ENCODE data around the gene SMTNL2. TPM values are rescaled to one million over a fixed set of nuclear protein-coding genes. Genes with fewer than 3 reads are reported as not detected.

The SMTNL2 gene
- total and polyA plus RNA-seq, 9 of the 15 experiments (the other 6 are each of a cell fraction or from before 2014, with no cell fraction given), result not detected

DNA sequence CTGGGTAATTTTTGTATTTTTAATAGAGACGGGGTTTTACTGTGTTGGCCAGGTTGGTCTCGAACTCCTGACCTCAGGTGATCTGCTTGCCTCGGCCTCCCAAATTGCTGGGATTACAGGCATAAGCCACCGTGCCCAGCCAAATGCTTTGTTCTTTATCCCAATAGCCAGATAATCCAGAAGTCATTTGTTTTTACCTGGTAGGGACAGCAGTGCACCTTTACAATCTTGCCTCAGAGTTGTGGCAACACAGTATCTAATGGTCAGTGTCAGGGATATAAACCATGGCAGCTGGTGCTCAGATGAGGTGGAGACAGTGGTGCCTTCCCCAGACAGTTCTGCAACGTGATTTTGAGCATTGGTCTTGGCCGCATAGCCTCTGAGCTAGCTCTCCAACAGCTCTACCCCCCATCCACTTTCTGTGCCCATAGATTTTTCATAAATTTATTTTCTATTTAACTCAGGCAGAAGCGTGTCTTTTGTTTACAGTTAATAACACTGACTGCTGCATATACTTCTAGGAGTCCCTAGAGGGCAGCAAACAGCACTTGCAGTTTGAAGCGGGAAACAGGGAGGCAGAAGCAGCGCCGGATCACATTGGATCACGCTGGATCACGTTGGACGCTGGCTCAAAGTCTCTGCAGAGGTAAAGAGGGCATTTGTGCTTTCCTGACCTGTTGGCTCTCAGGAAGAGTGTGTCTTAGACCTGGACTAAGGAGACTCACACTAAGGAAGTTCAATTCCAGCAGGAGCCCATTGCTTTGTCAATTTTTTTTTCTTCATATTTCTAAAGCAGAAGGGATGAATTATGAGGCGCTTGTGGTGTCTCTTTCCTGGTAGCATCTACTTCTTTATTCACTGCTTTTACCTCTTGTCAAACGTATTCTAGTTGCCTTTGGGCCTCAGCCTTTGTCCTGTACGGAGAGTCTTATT lies 18.9 kb upstream of the SMTNL2 start (continued):
- TF ChIP-seq, protein P1, sequence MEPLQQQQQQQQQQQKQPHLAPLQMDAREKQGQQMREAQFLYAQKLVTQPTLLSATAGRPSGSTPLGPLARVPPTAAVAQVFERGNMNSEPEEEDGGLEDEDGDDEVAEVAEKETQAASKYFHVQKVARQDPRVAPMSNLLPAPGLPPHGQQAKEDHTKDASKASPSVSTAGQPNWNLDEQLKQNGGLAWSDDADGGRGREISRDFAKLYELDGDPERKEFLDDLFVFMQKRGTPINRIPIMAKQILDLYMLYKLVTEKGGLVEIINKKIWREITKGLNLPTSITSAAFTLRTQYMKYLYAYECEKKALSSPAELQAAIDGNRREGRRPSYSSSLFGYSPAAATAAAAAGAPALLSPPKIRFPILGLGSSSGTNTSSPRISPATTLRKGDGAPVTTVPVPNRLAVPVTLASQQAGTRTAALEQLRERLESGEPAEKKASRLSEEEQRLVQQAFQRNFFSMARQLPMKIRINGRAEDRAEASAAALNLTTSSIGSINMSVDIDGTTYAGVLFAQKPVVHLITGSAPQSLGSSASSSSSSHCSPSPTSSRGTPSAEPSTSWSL (CRISPR knock-in tag; IDR thresholded peaks at IDR 0.05; ENCODE audit: borderline replicate concordance), result no peak
- TF ChIP-seq, protein P2, sequence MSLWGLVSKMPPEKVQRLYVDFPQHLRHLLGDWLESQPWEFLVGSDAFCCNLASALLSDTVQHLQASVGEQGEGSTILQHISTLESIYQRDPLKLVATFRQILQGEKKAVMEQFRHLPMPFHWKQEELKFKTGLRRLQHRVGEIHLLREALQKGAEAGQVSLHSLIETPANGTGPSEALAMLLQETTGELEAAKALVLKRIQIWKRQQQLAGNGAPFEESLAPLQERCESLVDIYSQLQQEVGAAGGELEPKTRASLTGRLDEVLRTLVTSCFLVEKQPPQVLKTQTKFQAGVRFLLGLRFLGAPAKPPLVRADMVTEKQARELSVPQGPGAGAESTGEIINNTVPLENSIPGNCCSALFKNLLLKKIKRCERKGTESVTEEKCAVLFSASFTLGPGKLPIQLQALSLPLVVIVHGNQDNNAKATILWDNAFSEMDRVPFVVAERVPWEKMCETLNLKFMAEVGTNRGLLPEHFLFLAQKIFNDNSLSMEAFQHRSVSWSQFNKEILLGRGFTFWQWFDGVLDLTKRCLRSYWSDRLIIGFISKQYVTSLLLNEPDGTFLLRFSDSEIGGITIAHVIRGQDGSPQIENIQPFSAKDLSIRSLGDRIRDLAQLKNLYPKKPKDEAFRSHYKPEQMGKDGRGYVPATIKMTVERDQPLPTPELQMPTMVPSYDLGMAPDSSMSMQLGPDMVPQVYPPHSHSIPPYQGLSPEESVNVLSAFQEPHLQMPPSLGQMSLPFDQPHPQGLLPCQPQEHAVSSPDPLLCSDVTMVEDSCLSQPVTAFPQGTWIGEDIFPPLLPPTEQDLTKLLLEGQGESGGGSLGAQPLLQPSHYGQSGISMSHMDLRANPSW (CRISPR knock-in tag; IDR thresholded peaks at IDR 0.05), result no peak
- TF ChIP-seq BCOR (IDR thresholded peaks at IDR 0.05), result no peak
- TF ChIP-seq SREBF1 (IDR thresholded peaks at IDR 0.05; ENCODE audit: borderline replicate concordance, low read depth, low read length), result no peak
- TF ChIP-seq TCF7L2 (IDR thresholded peaks at IDR 0.05; ENCODE audit: low read depth, low read length), result no peak
- TF ChIP-seq MTF1 (CRISPR knock-in tag; IDR thresholded peaks at IDR 0.05; ENCODE audit: borderline replicate concordance), result no peak
- no peak for TF ChIP-seq ASH1L (IDR thresholded peaks at IDR 0.05; ENCODE audit: borderline replicate concordance, low read depth, partially characterized antibody)
- no peak for TF ChIP-seq ZNF224 (CRISPR knock-in tag; IDR thresholded peaks at IDR 0.05)
- TF ChIP-seq NRF1 (conservative IDR thresholded peaks at IDR 0.05 in 1 of 2, IDR thresholded peaks at IDR 0.05 in 1 of 2), result 0 out of 4 replicates have a peak, but pooled peaks of 1 of the 2 experiments have one; percentile 13
- TF ChIP-seq, protein P3, sequence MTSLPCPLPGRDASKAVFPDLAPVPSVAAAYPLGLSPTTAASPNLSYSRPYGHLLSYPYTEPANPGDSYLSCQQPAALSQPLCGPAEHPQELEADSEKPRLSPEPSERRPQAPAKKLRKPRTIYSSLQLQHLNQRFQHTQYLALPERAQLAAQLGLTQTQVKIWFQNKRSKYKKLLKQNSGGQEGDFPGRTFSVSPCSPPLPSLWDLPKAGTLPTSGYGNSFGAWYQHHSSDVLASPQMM (CRISPR knock-in tag; IDR thresholded peaks at IDR 0.05), result no peak
- no peak for TF ChIP-seq FOXK1 (CRISPR knock-in tag; IDR thresholded peaks at IDR 0.05; ENCODE audit: borderline replicate concordance)
- TF ChIP-seq, protein P4, sequence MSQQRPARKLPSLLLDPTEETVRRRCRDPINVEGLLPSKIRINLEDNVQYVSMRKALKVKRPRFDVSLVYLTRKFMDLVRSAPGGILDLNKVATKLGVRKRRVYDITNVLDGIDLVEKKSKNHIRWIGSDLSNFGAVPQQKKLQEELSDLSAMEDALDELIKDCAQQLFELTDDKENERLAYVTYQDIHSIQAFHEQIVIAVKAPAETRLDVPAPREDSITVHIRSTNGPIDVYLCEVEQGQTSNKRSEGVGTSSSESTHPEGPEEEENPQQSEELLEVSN (IDR thresholded peaks at IDR 0.05; ENCODE audit: borderline replicate concordance in 1 of 2, extremely low read depth in 1 of 2, insufficient read depth in 1 of 2, insufficient read length in 1 of 2, low read depth in 1 of 2, low read length in 1 of 2, poor library complexity in 1 of 2, severe bottlenecking in 1 of 2), result peak; percentile 89 to 95
- TF ChIP-seq BRD9 (IDR thresholded peaks at IDR 0.05; ENCODE audit: low read depth, partially characterized antibody), result peak; percentile 90
- TF ChIP-seq SMC3 (conservative IDR thresholded peaks at IDR 0.05; ENCODE audit: insufficient read depth, low read depth, low read length), result 0 out of 2 replicates have a peak, but pooled peaks have one; percentile 37
- TF ChIP-seq RBBP5 (IDR thresholded peaks at IDR 0.05; ENCODE audit: borderline replicate concordance, insufficient read depth, low read length, poor library complexity, severe bottlenecking), result no peak
- TF ChIP-seq, protein P5, sequence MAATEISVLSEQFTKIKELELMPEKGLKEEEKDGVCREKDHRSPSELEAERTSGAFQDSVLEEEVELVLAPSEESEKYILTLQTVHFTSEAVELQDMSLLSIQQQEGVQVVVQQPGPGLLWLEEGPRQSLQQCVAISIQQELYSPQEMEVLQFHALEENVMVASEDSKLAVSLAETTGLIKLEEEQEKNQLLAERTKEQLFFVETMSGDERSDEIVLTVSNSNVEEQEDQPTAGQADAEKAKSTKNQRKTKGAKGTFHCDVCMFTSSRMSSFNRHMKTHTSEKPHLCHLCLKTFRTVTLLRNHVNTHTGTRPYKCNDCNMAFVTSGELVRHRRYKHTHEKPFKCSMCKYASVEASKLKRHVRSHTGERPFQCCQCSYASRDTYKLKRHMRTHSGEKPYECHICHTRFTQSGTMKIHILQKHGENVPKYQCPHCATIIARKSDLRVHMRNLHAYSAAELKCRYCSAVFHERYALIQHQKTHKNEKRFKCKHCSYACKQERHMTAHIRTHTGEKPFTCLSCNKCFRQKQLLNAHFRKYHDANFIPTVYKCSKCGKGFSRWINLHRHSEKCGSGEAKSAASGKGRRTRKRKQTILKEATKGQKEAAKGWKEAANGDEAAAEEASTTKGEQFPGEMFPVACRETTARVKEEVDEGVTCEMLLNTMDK (IDR thresholded peaks at IDR 0.05; ENCODE audit: borderline replicate concordance, insufficient read depth, low read depth, low read length, poor library complexity, severe bottlenecking), result peak; percentile 9
